Kidney (tissue), 14 donors: ENCODE results near the gene UNC13B. TPM values are rescaled to one million over a fixed set of nuclear protein-coding genes. Genes with fewer than 3 reads are reported as not detected.

ENCODE experiments used
- DNase-seq, 5 donors: peaks; one replicate each; pipeline ENCODE4 v3.0.0-alpha.2; 2013 to 2020
- FAIRE-seq: peaks from 2 replicates; lab custom pipeline; 2012; peaks lifted over from hg19 to GRCh38; lab: Jason Lieb, UNC
- H3K27ac ChIP-seq, 2 donors: one replicate each; pipeline ENCODE4 v1.7.0; 2013; ENCODE audit warnings: low read depth in 2 of 2, low read length in 2 of 2, inconsistent platforms in 1 of 2
- H3K27me3 ChIP-seq: one replicate; pipeline ENCODE4 v1.7.1; 2013; ENCODE audit warnings: low read length, inconsistent platforms; ENCODE audit not compliant: control insufficient read depth, insufficient read depth
- H3K36me3 ChIP-seq, 3 donors: one replicate each; pipeline versions ENCODE4 v1.7.0 to v1.7.1; 2013; ENCODE audit warnings: low read length in 3 of 3, control low read depth in 1 of 3, inconsistent platforms in 1 of 3; ENCODE audit not compliant: insufficient read depth in 3 of 3, control insufficient read depth in 2 of 3
- H3K4me1 ChIP-seq, 3 donors: one replicate each; pipeline versions ENCODE4 v1.7.0 to v1.7.1; 2013; ENCODE audit warnings: low read length in 3 of 3, inconsistent platforms in 1 of 3, low read depth in 1 of 3; ENCODE audit not compliant: control insufficient read depth in 2 of 3, insufficient read depth in 2 of 3
- H3K4me3 ChIP-seq, 3 donors: one replicate each; pipeline versions ENCODE4 v1.7.0 to v1.8.1; 2013; ENCODE audit warnings: low read length in 3 of 3, control low read depth in 1 of 3, inconsistent platforms in 1 of 3
- H3K9ac ChIP-seq, 3 donors: one replicate each; pipeline versions ENCODE4 v1.7.0 to v1.7.1; 2013; ENCODE audit warnings: low read length in 3 of 3, control low read depth in 1 of 3, inconsistent platforms in 1 of 3
- H3K9me3 ChIP-seq, 3 donors: one replicate each; pipeline versions ENCODE4 v1.7.0 to v1.7.1; 2013; ENCODE audit warnings: low read length in 3 of 3, control low read depth in 1 of 3, inconsistent platforms in 1 of 3; ENCODE audit not compliant: control insufficient read depth in 2 of 3, insufficient read depth in 1 of 3
- CTCF ChIP-seq: IDR thresholded peaks from 3 replicates; pipeline ENCODE4 v1.5.1; 2012; ENCODE audit warnings: mild to moderate bottlenecking, moderate library complexity, borderline replicate concordance; ENCODE audit not compliant: insufficient read depth; ENCODE audit errors: extremely low read depth
- intact Hi-C: fragments of 100-400 bp; cut with DNase I; formaldehyde crosslinking; loops from one replicate; pipeline ENCODE4 v1.11.1; 2022
- polyA plus RNA-seq: library from polyadenylated mRNA; stranded (reverse); fragments of 350-450 nt; fragmentation: Illumina TruSeq; extraction: RNeasy Lipid Tissue Mini Kit (QIAGEN cat#74804); gene quantifications from one replicate; pipeline ENCODE4 v1.2.3, GENCODE V29; 2014; ENCODE audit warnings: low read depth, low replicate concordance; ENCODE audit not compliant: insufficient read depth
- total RNA-seq: library from RNA; stranded (reverse); fragmentation: NEBNext Ultra II Directional; extraction: Animal tissue kit (Norgen Biotek cat#: 25700); gene quantifications from one replicate; pipeline ENCODE4 v1.2.1, GENCODE V29; 2021
- donor health status: control.
- donor health status: control.
- donor health status: control.
- donor health status: control.
- donor health status: control.
- donor health status: DM: yes; HTN: yes; CAD: no.
- donor health status: Normal renal cell carcinoma (clear cell type).

UNC13B gene
- total and polyA plus RNA-seq, 2 donors from 2014 or later, result 20.8 to 43.6 TPM

DNA sequence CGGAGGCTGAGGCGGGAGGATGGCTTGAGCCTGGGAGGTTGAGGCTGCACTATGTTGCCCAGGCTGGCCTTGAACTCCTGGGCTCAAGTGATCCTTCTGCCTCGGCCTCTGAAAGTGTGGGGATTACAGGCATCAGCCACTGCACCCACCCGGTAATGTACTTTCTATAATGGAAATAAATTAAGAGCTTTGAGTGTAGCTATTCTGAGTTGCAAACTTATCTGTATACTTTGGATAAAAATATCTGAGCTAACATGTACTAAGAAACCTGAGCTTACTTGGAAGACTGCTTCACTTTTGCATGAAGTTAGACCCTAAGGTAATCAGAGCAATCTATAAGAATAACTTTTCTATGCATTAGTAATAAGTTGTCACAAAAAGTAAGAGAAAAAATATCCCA, 50.0 kb downstream of the UNC13B start:
- Histone ChIP-seq H3K4me1 (no peaks in the 10 kb centered on the region), H3K36me3 (no peaks in the 10 kb centered on the region), H3K27me3 (no peaks in the 10 kb centered on the region), H3K4me3 (no peak overlapping the region), H3K27ac (no peak overlapping the region), H3K9ac (no peak overlapping the region), H3K9me3 (no peaks in the 10 kb centered on the region)
- no peak for TF ChIP-seq CTCF
- FAIRE-seq, result no peak
- intact Hi-C loops, result no loop called here
- DNase-seq, result no peak

DNA sequence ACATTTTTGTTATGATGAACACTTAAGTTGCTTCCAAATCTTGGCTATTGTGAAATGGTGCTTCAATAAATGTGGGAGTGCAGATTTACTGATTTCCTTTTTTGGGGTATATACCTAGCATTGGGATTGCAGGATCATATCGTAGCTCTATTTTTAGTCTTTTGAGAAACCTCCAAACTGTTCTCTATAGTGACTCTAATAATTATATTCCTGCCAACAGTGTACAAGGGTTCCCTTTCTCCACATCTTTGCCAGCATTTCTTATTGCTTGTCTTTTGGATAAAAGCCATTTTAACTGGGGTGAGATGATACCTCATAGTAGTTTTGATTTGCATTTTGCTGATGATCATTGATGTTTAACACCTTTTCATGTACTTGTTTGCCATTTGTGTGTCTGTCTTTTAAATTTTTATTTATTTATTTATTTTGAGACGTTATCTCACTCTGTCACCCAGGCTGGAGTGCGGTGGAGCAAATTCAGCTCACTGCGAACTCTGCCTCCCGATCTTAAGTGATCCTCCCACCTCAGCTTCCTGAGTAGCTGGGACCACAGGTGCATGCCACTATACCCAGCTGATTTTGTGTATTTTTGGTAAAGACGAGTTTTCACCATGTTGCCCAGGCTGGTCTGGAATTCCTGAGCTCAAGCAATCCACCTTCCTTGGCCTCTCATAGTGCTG, 59.0 kb downstream of the UNC13B start:
- peaks cover 0 to 4% (median 1%) of the 10 kb centered on the region in 3 donors for H3K4me1 ChIP-seq
- no peak for DNase-seq
- H3K36me3 ChIP-seq, result no peaks in the 10 kb centered on the region
- H3K9me3 ChIP-seq, result no peaks in the 10 kb centered on the region
- no peak overlapping the region for H3K4me3 ChIP-seq
- intact Hi-C loops, result no loop called here
- FAIRE-seq, result no peak
- TF ChIP-seq CTCF, result no peak
- no peak overlapping the region for H3K9ac ChIP-seq
- H3K27me3 ChIP-seq, result no peaks in the 10 kb centered on the region
- no peak overlapping the region for H3K27ac ChIP-seq

DNA sequence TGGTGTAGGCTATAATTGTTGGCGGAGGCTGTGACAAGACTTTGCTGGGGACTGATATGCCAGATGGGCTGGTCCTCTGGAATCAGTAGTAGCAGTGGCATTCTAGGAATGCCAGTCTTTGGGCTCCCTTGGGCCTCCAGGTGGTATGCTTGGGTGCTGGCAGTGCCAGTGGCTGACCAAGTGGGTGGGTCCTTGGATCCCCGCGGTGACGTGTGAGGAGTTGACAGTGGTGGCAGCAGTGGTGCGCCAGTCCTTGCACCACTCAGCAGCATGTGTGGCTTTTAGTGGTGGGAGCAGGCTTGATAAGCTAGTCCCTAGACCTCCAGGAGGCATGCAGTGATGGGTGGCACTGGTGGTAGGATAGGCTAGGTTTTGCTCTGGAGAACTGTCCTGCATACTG, 63.9 kb downstream of the UNC13B start:
- H3K27me3 ChIP-seq, result no peaks in the 10 kb centered on the region
- no peak for DNase-seq
- no peak overlapping the region for H3K27ac ChIP-seq
- TF ChIP-seq CTCF, result no peak
- no peak for FAIRE-seq
- H3K9ac ChIP-seq, result no peak overlapping the region
- intact Hi-C loops, result no loop called here
- no peaks in the 10 kb centered on the region for H3K36me3 ChIP-seq
- peaks cover 0 to 14% (median 4%) of the 10 kb centered on the region in 3 donors for H3K4me1 ChIP-seq
- no peak overlapping the region for H3K4me3 ChIP-seq
- no peaks in the 10 kb centered on the region for H3K9me3 ChIP-seq
